Stimulated activated CD4-positive, alpha-beta T cell treated with anti-CD3 and anti-CD28 coated beads, Interleukin-4, amount 100 ng/mL, for 1 hour (primary cell): ENCODE data around the gene SSR4.
"Not testable (repeated sequence)": the region's sequence is repeated elsewhere in the genome, so short reads cannot be mapped to it uniquely, and the experiment has no call there.

Source experiments
- DNase-seq: peaks from one replicate; pipeline ENCODE4 v3.0.0-alpha.2; 2020

Gene SSR4

DNA sequence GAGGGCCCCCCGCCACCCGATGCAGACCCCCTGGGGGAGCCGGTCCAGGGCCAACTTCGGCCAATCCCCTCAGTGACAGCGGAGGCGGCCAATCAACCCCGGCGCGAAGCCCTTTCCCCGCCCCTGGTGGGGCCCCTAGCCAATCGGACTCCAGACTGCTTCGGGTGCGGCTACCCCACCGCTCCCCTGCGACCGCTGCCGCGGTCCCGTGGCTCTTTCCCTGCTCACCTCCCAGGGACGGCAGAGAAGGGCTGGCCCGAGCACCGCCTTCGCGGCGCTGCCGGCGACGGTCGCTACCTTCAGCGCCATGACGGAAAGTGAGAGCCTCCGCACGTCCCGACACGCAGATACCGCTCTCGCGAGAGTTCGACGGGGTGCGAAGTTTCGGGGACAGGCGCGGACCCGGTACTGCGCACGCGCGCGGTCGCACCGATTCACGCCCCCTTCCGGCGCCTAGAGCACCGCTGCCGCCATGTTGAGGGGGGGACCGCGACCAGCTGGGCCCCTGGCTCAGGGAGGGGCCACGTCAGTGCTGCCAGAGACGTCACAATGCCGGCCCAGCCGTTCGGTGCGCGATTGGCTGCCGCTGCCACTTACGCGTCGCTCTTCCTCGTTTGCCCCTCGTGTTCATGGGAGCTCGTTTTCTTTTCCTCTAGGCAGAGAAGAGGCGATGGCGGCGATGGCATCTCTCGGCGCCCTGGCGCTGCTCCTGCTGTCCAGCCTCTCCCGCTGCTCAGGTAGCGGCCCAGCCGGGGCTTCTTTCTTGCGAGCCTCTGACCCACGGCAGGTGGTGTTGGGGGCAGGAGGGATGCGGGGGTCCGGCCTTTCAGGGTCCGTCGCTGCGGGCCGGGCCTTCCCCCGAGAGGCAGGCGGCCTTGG, at the start of gene SSR4, which contains the start of gene IDH3G:
TSS of gene SSR4 (plus strand) at position 651 of the 879 bp plus-strand sequence. CDS start at position 671, 20 bp downstream.
TSS of gene IDH3G (minus strand) at position 358 of the 879 bp plus-strand sequence. CDS start at position 309, 49 bp downstream.
- peak; percentile 90 for DNase-seq

DNA sequence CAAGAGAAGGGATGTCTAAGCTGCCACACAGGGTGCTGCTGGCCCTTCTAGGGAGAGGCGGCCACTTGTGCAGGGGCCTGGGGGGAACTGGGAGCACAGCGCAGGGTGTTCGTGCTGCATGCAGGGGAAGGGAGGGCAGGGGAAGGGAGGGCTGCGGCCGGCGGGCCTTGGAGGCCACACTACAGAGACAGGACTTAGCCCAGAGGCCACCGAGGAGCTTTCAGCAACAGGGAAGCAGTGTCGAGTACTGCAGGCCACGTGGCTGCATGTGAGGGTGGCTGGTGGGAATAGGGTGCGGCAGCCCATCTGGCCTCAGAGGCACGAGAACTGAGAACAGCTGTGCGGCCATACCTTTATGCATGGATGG, 49.4 kb upstream of the SSR4 start:
- DNase-seq, result not testable (repeated sequence)

GRCh38 chrX:153746359-153746758, 48.1 kb upstream of the SSR4 start:
- DNase-seq, result no peak

- DNase-seq, result not testable (repeated sequence)
These were observed 47.5 kb upstream of the SSR4 start for GRCh38 chrX:153746991-153747390.

DNA sequence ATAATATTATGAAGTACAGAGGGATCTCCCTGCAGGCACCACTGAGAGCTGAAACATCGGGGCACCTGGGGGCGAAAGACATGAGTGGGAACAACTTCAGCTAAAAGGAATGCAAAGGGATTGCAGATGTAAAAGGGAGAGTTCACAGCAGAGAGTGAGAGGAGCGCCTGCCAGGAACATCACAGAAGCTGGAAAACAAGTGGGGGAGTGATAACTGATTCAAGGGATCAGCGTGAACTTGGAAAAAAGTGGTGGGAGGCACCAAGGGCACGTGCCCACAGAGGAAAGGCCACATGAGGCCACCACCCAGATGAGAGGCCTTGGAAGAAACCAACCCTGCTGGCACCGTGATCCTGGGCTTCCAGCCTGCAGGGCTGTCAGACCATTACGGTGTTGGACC, 45.5 kb upstream of the SSR4 start:
- not testable (repeated sequence) for DNase-seq

DNA sequence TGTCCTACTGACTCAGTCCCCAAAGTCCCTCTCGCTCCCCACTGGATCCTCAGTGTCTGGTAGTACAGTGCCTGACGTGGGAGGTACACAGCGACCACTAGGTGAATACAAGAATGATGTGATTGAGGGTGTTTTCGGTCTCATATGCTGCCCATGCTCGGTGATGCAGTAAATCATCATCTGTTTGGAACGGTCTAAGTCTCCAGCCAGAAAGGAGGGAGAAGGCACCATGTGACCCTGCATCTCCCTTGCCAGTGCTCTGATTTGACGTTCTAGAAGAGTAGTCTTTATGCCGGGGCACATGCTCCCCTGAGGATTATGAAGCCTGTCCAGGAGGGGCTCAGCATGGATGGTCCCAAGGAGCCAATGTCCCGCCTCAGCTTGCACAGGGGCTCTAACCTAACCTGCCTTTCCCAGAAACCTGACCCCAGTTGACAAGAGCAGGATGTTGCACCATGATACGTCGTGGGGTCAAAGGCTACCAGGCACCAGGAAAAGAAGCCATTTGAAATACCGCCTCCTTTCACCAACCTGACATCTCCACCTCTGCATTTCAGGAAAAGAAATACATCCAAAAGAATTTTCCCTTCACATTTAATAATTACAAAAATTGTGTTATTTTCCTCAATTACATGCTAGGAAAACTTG, 44.2 kb upstream of the SSR4 start:
- no peak for DNase-seq

GRCh38 chrX:153755136-153755535, 39.3 kb upstream of the SSR4 start:
- DNase-seq, result no peak

DNA sequence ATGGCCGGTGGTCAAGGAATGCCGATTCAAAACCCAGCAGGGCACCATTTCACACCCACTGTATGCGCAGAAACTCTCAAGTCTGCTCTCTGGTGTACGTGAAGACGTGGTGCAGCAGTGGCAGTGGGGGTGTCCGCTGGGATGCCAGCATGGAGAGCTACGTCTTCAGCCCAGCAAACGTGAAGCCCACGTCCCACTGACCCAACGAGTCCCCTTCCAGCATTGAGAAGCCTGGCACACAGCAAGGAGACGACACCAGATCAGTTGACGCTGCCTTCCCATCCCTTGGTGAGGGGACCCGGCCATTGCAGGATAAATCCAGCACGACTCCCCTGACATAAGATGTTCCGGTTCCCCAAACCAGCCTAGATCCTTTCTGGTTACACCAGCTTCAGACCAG, 32.6 kb upstream of the SSR4 start:
- no peak for DNase-seq

DNA sequence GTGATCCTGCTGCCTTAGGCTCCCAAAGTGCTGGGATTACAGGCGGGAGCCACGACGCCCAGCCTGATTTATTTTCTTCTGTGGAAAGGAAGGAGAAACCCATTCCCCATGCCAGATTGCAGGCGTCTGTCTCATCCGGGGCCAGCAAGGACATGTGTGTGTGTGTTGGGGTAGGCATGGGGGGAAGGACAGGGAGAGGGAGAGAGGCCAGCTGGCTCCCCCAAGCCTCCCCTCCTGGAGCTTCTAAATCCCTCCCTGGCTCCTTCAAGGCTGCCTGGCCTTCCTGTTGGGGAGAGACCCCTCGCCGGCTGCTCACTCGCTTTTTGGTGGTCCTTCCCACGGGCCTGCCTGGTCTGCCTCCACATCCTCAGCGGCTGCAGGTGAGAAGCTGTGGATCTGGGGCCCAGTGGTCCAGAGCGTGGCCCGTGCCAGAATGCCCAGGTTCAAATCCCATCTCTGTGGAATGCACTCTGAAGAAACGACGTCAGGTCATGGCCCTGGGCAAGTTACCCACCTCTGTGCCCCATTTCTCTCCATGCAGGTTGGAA, 31.8 kb upstream of the SSR4 start:
- no peak for DNase-seq

- DNase-seq, result no peak
These were observed 31.1 kb upstream of the SSR4 start for GRCh38 chrX:153763298-153763932.

- DNase-seq, result peak; percentile 73
These were observed 30.3 kb upstream of the SSR4 start, which contains the start of gene PLXNB3 for GRCh38 chrX:153763989-153764755. PLXNB3 (plus strand) TSS chrX:153764249; CDS start chrX:153765536, 1,287 bp downstream.

GRCh38 chrX:153764786-153765137, 29.7 kb upstream of the SSR4 start:
- no peak for DNase-seq

GRCh38 chrX:153765138-153766079, 29.1 kb upstream of the SSR4 start:
- DNase-seq, result no peak

- peak; percentile 37 for DNase-seq
These were observed 28.2 kb upstream of the SSR4 start for GRCh38 chrX:153766098-153766817.

DNA sequence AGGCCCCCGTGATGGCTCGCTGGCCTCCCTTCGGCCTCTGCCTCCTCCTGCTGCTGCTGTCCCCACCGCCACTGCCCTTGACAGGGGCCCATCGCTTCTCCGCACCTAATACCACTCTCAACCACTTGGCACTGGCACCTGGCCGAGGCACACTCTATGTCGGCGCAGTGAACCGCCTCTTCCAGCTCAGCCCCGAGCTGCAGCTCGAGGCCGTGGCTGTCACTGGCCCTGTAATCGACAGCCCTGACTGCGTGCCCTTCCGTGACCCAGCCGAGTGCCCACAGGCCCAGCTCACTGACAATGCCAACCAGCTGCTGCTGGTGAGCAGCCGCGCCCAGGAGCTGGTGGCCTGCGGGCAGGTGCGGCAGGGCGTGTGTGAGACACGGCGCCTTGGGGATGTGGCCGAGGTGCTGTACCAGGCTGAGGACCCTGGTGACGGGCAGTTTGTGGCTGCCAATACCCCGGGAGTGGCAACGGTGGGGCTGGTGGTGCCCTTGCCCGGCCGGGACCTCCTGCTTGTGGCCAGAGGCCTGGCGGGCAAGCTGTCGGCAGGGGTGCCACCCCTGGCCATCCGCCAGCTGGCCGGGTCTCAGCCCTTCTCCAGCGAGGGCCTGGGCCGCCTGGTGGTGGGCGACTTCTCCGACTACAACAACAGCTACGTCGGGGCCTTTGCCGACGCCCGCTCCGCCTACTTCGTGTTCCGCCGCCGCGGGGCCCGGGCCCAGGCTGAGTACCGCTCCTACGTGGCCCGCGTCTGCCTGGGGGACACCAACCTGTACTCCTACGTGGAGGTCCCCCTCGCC, 27.4 kb upstream of the SSR4 start:
- no peak for DNase-seq

DNA sequence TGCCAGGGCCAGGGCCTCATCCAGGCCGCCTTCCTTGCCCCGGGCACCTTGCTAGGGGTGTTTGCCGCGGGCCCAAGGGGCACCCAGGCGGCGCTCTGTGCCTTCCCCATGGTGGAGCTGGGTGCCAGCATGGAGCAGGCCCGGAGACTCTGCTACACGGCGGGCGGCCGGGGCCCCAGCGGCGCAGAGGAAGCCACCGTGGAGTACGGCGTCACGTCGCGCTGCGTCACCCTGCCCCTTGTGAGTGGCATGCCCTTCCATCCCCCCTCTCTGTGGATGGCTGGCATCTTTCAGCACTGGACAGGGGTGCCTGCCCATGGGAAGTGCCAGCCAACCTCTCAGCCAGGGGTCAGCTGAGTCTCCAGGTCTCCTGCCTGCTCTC, 26.8 kb upstream of the SSR4 start:
- no peak for DNase-seq

- DNase-seq, result no peak
These were observed 25.9 kb upstream of the SSR4 start for GRCh38 chrX:153768311-153769157.

DNA sequence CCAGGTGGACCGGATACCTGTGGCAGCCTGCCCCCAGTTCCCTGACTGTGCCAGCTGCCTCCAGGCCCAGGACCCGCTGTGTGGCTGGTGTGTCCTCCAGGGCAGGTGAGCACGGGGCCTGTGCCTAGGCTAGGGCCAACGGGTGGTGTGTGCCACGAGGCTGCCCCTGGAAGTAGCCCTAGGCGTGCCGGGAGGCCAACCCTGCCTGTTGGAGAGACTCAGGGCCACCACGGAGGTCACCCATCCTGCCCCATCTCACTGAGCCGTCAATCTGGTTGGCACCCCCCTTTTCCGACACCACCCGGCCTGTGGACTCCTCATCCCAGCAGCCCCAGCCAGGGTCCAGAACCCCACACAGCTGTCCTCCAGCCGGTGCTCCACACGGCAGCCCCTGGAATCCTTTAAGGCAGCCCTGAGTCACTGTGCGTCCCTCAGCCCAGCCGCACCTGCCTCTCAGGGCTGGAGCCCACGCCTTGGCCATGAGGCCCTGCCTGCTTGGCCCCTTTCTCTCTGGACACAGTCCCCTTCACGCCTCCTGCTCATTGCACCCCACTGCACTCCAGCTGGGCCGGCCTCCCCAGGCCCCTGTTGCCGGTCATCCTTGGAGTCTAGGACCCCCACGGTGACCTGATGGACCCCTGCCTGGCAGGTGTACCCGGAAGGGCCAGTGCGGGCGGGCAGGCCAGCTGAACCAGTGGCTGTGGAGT, 25.2 kb upstream of the SSR4 start:
- no peak for DNase-seq
